Esophagus squamous epithelium (tissue), 5 donors: ENCODE results near the gene MMP11. TPM values are rescaled to one million over a fixed set of nuclear protein-coding genes. Genes with fewer than 3 reads are reported as not detected.

Source experiments
- DNase-seq: peaks from one replicate; lab custom pipeline; 2025; lab: John Stamatoyannopoulos, UW
- H3K27ac ChIP-seq, 4 donors: fragments of 200-600 bp; sonication (generic); one replicate each; pipeline ENCODE4 v1.5.1; 2016 to 2019; ENCODE audit warnings: mild to moderate bottlenecking in 1 of 4
- H3K27me3 ChIP-seq, 4 donors: fragments of 200-600 bp; sonication (generic); 1 replicate in 3 of 4; 2 replicates in 1 of 4; pipeline versions ENCODE4 v1.5.1 to v1.6.0; 2017 to 2021; ENCODE audit warnings: antibody characterized with exemption in 1 of 4
- H3K36me3 ChIP-seq, 3 donors: fragments of 200-600 bp; sonication (generic); one replicate each; pipeline ENCODE4 v1.5.1; 2016 to 2019
- H3K4me1 ChIP-seq, 3 donors: fragments of 200-600 bp; sonication (generic); one replicate each; pipeline ENCODE4 v1.5.1; 2017 to 2019
- H3K4me3 ChIP-seq, 4 donors: fragments of 200-600 bp; sonication (generic); 1 replicate in 3 of 4; 2 replicates in 1 of 4; pipeline ENCODE4 v1.5.1; 2016 to 2019; ENCODE audit warnings: mild to moderate bottlenecking in 2 of 4, moderate library complexity in 1 of 4
- H3K9me3 ChIP-seq, 3 donors: fragments of 200-600 bp; sonication (generic); one replicate each; pipeline ENCODE4 v1.5.1; 2016 to 2019
- POLR2A ChIP-seq, 4 donors: fragments of 450-650 bp; IDR thresholded peaks; one replicate each; pipeline ENCODE4 v1.6.1; 2017; ENCODE audit warnings: antibody characterized with exemption in 4 of 4, mild to moderate bottlenecking in 4 of 4, moderate library complexity in 3 of 4
- WGBS, 2 donors: methylation state at CpG; one replicate each; pipeline ENCODE4 v1.1.5; 2018; 5-methylcytosine and 5-hydroxymethylcytosine counted together
- intact Hi-C: fragments of 100-400 bp; cut with DNase I; formaldehyde crosslinking; loops from one replicate; pipeline ENCODE4 v1.15.0; 2022
- total RNA-seq, 4 donors: library from RNA; depleted of rRNA; stranded (reverse); fragments of >200 nt; gene quantifications; one replicate each; pipeline ENCODE4 v1.1.0, GENCODE V29; 2016
- TF ChIP-seq, protein P1 (sequence below), 6 experiments: fragments of 450-650 bp in 4 of 6; fragments of 200-600 bp in 2 of 6; sonication (generic) in 2 of 6; IDR thresholded peaks; one replicate each; pipeline ENCODE4 v1.5.1; 2016 to 2019; ENCODE audit warnings: antibody characterized with exemption in 6 of 6, mild to moderate bottlenecking in 4 of 6, moderate library complexity in 4 of 6
- donor health status: DM: yes; HTN: yes; CAD: no.

MMP11 gene
- total RNA-seq, 4 donors from 2014 or later = 0.34 to 1.6 (median 1.1) TPM

DNA sequence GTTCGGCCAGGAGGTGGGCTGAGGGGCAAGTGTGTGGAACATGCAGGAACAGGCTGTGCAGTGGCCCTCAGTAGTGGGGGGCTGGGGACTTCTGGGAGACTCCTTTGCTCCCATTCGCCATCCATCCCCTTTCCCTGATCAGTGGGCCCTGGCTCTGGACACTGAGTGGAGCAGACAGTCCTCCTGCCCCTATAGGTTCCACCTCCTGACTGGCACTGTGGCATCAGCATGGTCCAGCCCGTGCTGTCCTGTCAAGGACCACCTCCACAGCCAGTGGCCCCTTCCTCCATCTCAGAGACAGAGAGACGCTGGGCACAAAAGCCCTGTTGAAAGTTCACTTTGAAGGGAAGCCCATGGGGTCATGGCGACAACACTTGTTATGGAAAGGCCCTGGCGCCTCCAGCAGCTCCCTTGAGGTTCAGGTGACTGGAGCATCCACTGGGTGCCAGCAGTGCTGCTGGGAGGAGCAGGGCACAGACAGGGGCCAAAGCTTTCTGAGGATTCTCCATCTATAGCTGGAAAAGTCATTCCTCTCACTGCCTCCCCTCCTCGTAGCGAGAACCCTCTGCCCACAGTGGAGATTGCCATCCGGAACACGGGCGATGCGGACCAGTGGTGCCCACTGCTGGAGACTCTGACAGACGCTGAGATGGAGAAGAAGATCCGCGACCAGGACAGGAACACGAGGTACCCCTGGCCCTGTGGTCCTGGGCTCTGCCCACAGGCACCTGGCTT lies 60.5 kb downstream of the MMP11 start:
- DNase-seq = no peak
- Histone ChIP-seq H3K4me3 (no peak overlapping the region), H3K9me3 (no peaks in the 10 kb centered on the region), H3K4me1 (peaks cover under 1 to 23% (median 2%) of the 10 kb centered on the region in 3 donors), H3K27ac (no peak overlapping the region), H3K36me3 (peaks cover 25 to 85% (median 28%) of the 10 kb centered on the region in 3 donors), H3K27me3 (no peaks in the 10 kb centered on the region)
- TF ChIP-seq, protein P1, sequence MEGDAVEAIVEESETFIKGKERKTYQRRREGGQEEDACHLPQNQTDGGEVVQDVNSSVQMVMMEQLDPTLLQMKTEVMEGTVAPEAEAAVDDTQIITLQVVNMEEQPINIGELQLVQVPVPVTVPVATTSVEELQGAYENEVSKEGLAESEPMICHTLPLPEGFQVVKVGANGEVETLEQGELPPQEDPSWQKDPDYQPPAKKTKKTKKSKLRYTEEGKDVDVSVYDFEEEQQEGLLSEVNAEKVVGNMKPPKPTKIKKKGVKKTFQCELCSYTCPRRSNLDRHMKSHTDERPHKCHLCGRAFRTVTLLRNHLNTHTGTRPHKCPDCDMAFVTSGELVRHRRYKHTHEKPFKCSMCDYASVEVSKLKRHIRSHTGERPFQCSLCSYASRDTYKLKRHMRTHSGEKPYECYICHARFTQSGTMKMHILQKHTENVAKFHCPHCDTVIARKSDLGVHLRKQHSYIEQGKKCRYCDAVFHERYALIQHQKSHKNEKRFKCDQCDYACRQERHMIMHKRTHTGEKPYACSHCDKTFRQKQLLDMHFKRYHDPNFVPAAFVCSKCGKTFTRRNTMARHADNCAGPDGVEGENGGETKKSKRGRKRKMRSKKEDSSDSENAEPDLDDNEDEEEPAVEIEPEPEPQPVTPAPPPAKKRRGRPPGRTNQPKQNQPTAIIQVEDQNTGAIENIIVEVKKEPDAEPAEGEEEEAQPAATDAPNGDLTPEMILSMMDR (IDR thresholded peaks at IDR 0.05) = no peak
- TF ChIP-seq POLR2A (IDR thresholded peaks at IDR 0.05) = no peak
- intact Hi-C loops = no loop called here
- 100% methylated on average over 1 to 5 of the region's 16 CpGs for WGBS, 2 donors

Other genes with a start within 250 kb of the MMP11 start
- not detected for gene IGLL1, start 192.6 kb upstream of the MMP11 start, total RNA-seq
- under 1 TPM in 1 of 4 donors, not detected in 3; 0.76 TPM for gene DRICH1, start 140.5 kb upstream of the MMP11 start, total RNA-seq
- gene RGL4, start 81.8 kb upstream of the MMP11 start, total RNA-seq = not detected
- 1 to 10 TPM in 3 of 4 donors, under 1 TPM in 1; 0.91 to 2.7 (median 1.1) TPM for gene ZNF70, start 21.7 kb upstream of the MMP11 start, total RNA-seq
- gene VPREB3, start 18.4 kb upstream of the MMP11 start, total RNA-seq = not detected
- gene C22orf15, start 9.9 kb upstream of the MMP11 start, total RNA-seq = not detected
- 10 to 100 TPM in 2 of 4 donors, 1 to 10 TPM in 2; 7.7 to 13.9 (median 10.4) TPM for gene CHCHD10, start 4.9 kb upstream of the MMP11 start, total RNA-seq
- gene SMARCB1, start 14.1 kb downstream of the MMP11 start, total RNA-seq = 10 to 100 TPM; 37.8 to 61.0 (median 47.7) TPM
- gene DERL3, start 66.2 kb downstream of the MMP11 start, total RNA-seq = 1 to 10 TPM in 2 of 4 donors, not detected in 2; 1.3 to 1.9 TPM
- 1 to 10 TPM in 3 of 4 donors, under 1 TPM in 1; 0.57 to 4.4 (median 2.9) TPM for gene SLC2A11, start 85.0 kb downstream of the MMP11 start, total RNA-seq
- 100 to 1,000 TPM; 410 to 807 (median 448) TPM for gene MIF, start 121.5 kb downstream of the MMP11 start, total RNA-seq
- gene GSTT2B, start 188.3 kb downstream of the MMP11 start, total RNA-seq = 1 to 10 TPM in 2 of 4 donors, not detected in 2; 3.1 to 9.9 TPM
- 1 to 10 TPM in 1 of 4 donors, not detected in 3; 1.9 TPM for gene DDTL, start 194.0 kb downstream of the MMP11 start, total RNA-seq
- gene DDT, start 201.6 kb downstream of the MMP11 start, total RNA-seq = 100 to 1,000 TPM in 2 of 4 donors, 10 to 100 TPM in 2; 93.2 to 142 (median 111) TPM
- not detected for gene GSTT2, start 207.3 kb downstream of the MMP11 start, total RNA-seq
- gene GSTT4, start 232.6 kb downstream of the MMP11 start, total RNA-seq = not detected
- gene CABIN1, start 238.5 kb downstream of the MMP11 start, total RNA-seq = 10 to 100 TPM; 11.1 to 28.6 (median 23.2) TPM